Astrocyte (in vitro differentiated cells and primary cell): ENCODE measurements around the gene LRRC7. TPM values are rescaled to one million over a fixed set of nuclear protein-coding genes. Genes with fewer than 3 reads are reported as not detected.

Source experiments
- DNase-seq: peaks from one replicate; pipeline ENCODE4 v3.0.0-alpha.2; 2010; ENCODE audit warnings: low read depth
- FAIRE-seq: peaks from 2 replicates; lab custom pipeline; 2011; peaks lifted over from hg19 to GRCh38; lab: Jason Lieb, UNC
- H2AFZ ChIP-seq: 2 replicates; pipeline ENCODE4 v1.6.0; 2012; ENCODE audit warnings: low read depth, low read length, inconsistent platforms
- H3K27ac ChIP-seq: 2 replicates; pipeline ENCODE4 v1.5.1; 2011; ENCODE audit warnings: low read depth, low read length, inconsistent platforms
- H3K27me3 ChIP-seq: 2 replicates; pipeline ENCODE4 v1.6.0; 2011; ENCODE audit warnings: low read length, inconsistent platforms; ENCODE audit not compliant: insufficient read depth
- H3K36me3 ChIP-seq: 2 replicates; pipeline ENCODE4 v1.5.1; 2011; ENCODE audit warnings: low read length, inconsistent platforms; ENCODE audit not compliant: insufficient read depth
- H3K4me1 ChIP-seq: 2 replicates; pipeline ENCODE4 v1.5.1; 2011; ENCODE audit warnings: low read length, inconsistent platforms; ENCODE audit not compliant: insufficient read depth
- H3K4me2 ChIP-seq: 2 replicates; pipeline ENCODE4 v1.6.0; 2012; ENCODE audit warnings: low read length, inconsistent platforms
- H3K4me3 ChIP-seq: 2 replicates; pipeline ENCODE4 v1.5.1; 2011; ENCODE audit warnings: low read depth, mild to moderate bottlenecking, low read length, inconsistent platforms; ENCODE audit not compliant: insufficient read depth
- H3K79me2 ChIP-seq: 2 replicates; pipeline ENCODE4 v1.6.0; 2012; ENCODE audit warnings: mild to moderate bottlenecking, low read length, inconsistent platforms; ENCODE audit not compliant: insufficient read depth
- H3K9ac ChIP-seq: 2 replicates; pipeline ENCODE4 v1.6.0; 2012; ENCODE audit warnings: mild to moderate bottlenecking, low read length, inconsistent platforms
- H3K9me3 ChIP-seq: 2 replicates; pipeline ENCODE4 v1.5.1; 2012; ENCODE audit warnings: low read depth, mild to moderate bottlenecking, low read length, inconsistent platforms; ENCODE audit not compliant: insufficient read depth
- H4K20me1 ChIP-seq: 2 replicates; pipeline ENCODE4 v1.6.0; 2012; ENCODE audit warnings: low read length, inconsistent platforms; ENCODE audit not compliant: insufficient read depth
- H3K27ac Mint-ChIP-seq: one replicate; pipeline ENCODE4 v1.8.0; 2021; ENCODE audit warnings: mild to moderate bottlenecking, mixed read lengths; ENCODE audit not compliant: unreplicated experiment
- H3K27me3 Mint-ChIP-seq: one replicate; pipeline ENCODE4 v1.8.0; 2021; ENCODE audit warnings: low read depth, mixed read lengths; ENCODE audit not compliant: unreplicated experiment
- H3K36me3 Mint-ChIP-seq: one replicate; pipeline ENCODE4 v1.8.0; 2021; ENCODE audit warnings: low read depth, mixed read lengths; ENCODE audit not compliant: unreplicated experiment
- H3K4me1 Mint-ChIP-seq: one replicate; pipeline ENCODE4 v1.8.0; 2021; ENCODE audit warnings: low read depth, mixed read lengths; ENCODE audit not compliant: unreplicated experiment
- H3K4me3 Mint-ChIP-seq: one replicate; pipeline ENCODE4 v1.8.0; 2021; ENCODE audit warnings: mild to moderate bottlenecking, moderate library complexity, mixed read lengths; ENCODE audit not compliant: unreplicated experiment
- H3K9me3 Mint-ChIP-seq: one replicate; pipeline ENCODE4 v1.8.0; 2021; ENCODE audit warnings: mild to moderate bottlenecking, mixed read lengths; ENCODE audit not compliant: unreplicated experiment
- CTCF ChIP-seq: IDR thresholded peaks from 2 replicates; pipeline ENCODE4 v1.5.1; 2011; ENCODE audit warnings: low read depth, mild to moderate bottlenecking, inconsistent platforms, low read length, moderate library complexity; ENCODE audit not compliant: insufficient read depth
- EZH2 ChIP-seq: IDR thresholded peaks from 2 replicates; pipeline ENCODE4 v1.6.1; 2012; ENCODE audit warnings: mild to moderate bottlenecking, low read length, inconsistent platforms; ENCODE audit not compliant: insufficient read depth
- total RNA-seq: library from RNA; stranded (reverse); gene quantifications from 2 replicates; pipeline ENCODE4 v1.2.1, GENCODE V29; 2021

LRRC7 gene
- total RNA-seq, 1 donor from 2014 or later, result 0.27 TPM

- H4K20me1 ChIP-seq, result no peaks in the 10 kb centered on the region
- no peak overlapping the region for H3K4me3 ChIP-seq
- H3K27ac Mint-ChIP-seq, result no peak overlapping the region
- H3K4me2 ChIP-seq, result no peak overlapping the region
- FAIRE-seq (no peak), DNase-seq (no peak)
- no peak overlapping the region for H2AFZ ChIP-seq
- no peak overlapping the region for H3K9ac ChIP-seq
- H3K4me1 ChIP-seq, result peaks cover 18% of the 10 kb centered on the region
- H3K27me3 ChIP-seq, result no peaks in the 10 kb centered on the region
- H3K27ac ChIP-seq, result no peak overlapping the region
- no peaks in the 10 kb centered on the region for H3K27me3 Mint-ChIP-seq
- H3K9me3 ChIP-seq, result no peaks in the 10 kb centered on the region
- peaks cover 22% of the 10 kb centered on the region for H3K4me1 Mint-ChIP-seq
- H3K4me3 Mint-ChIP-seq, result no peak overlapping the region
- H3K36me3 ChIP-seq, result no peaks in the 10 kb centered on the region
- TF ChIP-seq EZH2, result no peak
- H3K36me3 Mint-ChIP-seq, result no peaks in the 10 kb centered on the region
- no peaks in the 10 kb centered on the region for H3K9me3 Mint-ChIP-seq
- H3K79me2 ChIP-seq, result no peaks in the 10 kb centered on the region
Measured at GRCh38 chr1:70048336-70049094, 480.8 kb downstream of the LRRC7 start.

GRCh38 chr1:70051926-70052325 lies 484.2 kb downstream of the LRRC7 start:
- H3K4me3 Mint-ChIP-seq, result no peak overlapping the region
- no peaks in the 10 kb centered on the region for H3K27me3 Mint-ChIP-seq
- FAIRE-seq, result no peak

GRCh38 chr1:70057500-70057899 lies 489.8 kb downstream of the LRRC7 start:
- Histone ChIP-seq H2AFZ (no peak overlapping the region), H3K27ac (no peak overlapping the region), H3K9me3 (no peaks in the 10 kb centered on the region), H3K4me2 (no peak overlapping the region), H3K4me3 (no peak overlapping the region), H3K4me1 (no peaks in the 10 kb centered on the region), H3K79me2 (no peaks in the 10 kb centered on the region), H3K9ac (no peak overlapping the region), H4K20me1 (no peaks in the 10 kb centered on the region), H3K36me3 (no peaks in the 10 kb centered on the region), H3K27me3 (no peaks in the 10 kb centered on the region)
- H3K4me1 Mint-ChIP-seq, result no peaks in the 10 kb centered on the region
- no peak overlapping the region for H3K4me3 Mint-ChIP-seq
- no peak for TF ChIP-seq EZH2
- TF ChIP-seq CTCF, result no peak
- H3K27me3 Mint-ChIP-seq, result no peaks in the 10 kb centered on the region
- FAIRE-seq (no peak), DNase-seq (no peak)
- peaks cover 2% of the 10 kb centered on the region for H3K9me3 Mint-ChIP-seq
- no peak overlapping the region for H3K27ac Mint-ChIP-seq
- no peaks in the 10 kb centered on the region for H3K36me3 Mint-ChIP-seq

More at GRCh38 chr1:70051926-70052325, 484.2 kb downstream of the LRRC7 start:
- Histone ChIP-seq H4K20me1 (no peaks in the 10 kb centered on the region), H3K4me1 (no peaks in the 10 kb centered on the region), H3K36me3 (no peaks in the 10 kb centered on the region), H2AFZ (no peak overlapping the region), H3K4me2 (no peak overlapping the region), H3K79me2 (no peaks in the 10 kb centered on the region), H3K9me3 (no peaks in the 10 kb centered on the region), H3K27me3 (no peaks in the 10 kb centered on the region), H3K27ac (no peak overlapping the region), H3K4me3 (no peak overlapping the region), H3K9ac (no peak overlapping the region)
- no peak overlapping the region for H3K27ac Mint-ChIP-seq
- H3K9me3 Mint-ChIP-seq, result peaks cover 2% of the 10 kb centered on the region
- H3K36me3 Mint-ChIP-seq, result no peaks in the 10 kb centered on the region
- H3K4me1 Mint-ChIP-seq, result no peaks in the 10 kb centered on the region
- TF ChIP-seq CTCF (no peak), EZH2 (no peak)
- DNase-seq, result no peak
